Stimulated activated memory B cell treated with anti-CD40 and anti-IgM and Interleukin-4, amounts not matched to agents 10 μg/mL and 1 μg/mL and 100 μg/mL, for 72 hours (primary cell): ENCODE results near the gene TFB1M.

Experiments used
- ATAC-seq: fragments of 150-1000 bp; cut with Tn5 transposase; 2 replicates; pipeline ENCODE4 v1.10.0; 2021
- H3K27ac Mint-ChIP-seq: one replicate; pipeline ENCODE4 v1.8.0; 2022; ENCODE audit warnings: mild to moderate bottlenecking, mixed read lengths
- H3K27me3 Mint-ChIP-seq: one replicate; pipeline ENCODE4 v1.8.0; 2022; ENCODE audit warnings: mixed read lengths
- H3K36me3 Mint-ChIP-seq: one replicate; pipeline ENCODE4 v1.8.0; 2022; ENCODE audit warnings: mixed read lengths
- H3K4me1 Mint-ChIP-seq: one replicate; pipeline ENCODE4 v1.8.0; 2022; ENCODE audit warnings: mixed read lengths
- H3K4me3 Mint-ChIP-seq: one replicate; pipeline ENCODE4 v1.8.0; 2022; ENCODE audit warnings: mild to moderate bottlenecking, moderate library complexity, mixed read lengths
- H3K9me3 Mint-ChIP-seq: one replicate; pipeline ENCODE4 v1.8.0; 2022; ENCODE audit warnings: mixed read lengths

Gene TFB1M

GRCh38 chr6:155252581-155252980 is 61.7 kb downstream of the TFB1M start:
- no peak overlapping the region for H3K4me3 Mint-ChIP-seq
- no peaks in the 10 kb centered on the region for H3K9me3 Mint-ChIP-seq
- no peak overlapping the region for H3K27ac Mint-ChIP-seq
- ATAC-seq = no peak
- no peaks in the 10 kb centered on the region for H3K27me3 Mint-ChIP-seq
- peaks cover 41% of the 10 kb centered on the region for H3K36me3 Mint-ChIP-seq
- H3K4me1 Mint-ChIP-seq = peaks cover 12% of the 10 kb centered on the region

GRCh38 chr6:155250701-155251381 is 63.4 kb downstream of the TFB1M start:
- ATAC-seq = no peak
- peaks cover 12% of the 10 kb centered on the region for H3K4me1 Mint-ChIP-seq
- H3K27ac Mint-ChIP-seq = no peak overlapping the region
- no peaks in the 10 kb centered on the region for H3K27me3 Mint-ChIP-seq
- H3K9me3 Mint-ChIP-seq = no peaks in the 10 kb centered on the region
- H3K36me3 Mint-ChIP-seq = peaks cover 36% of the 10 kb centered on the region
- no peak overlapping the region for H3K4me3 Mint-ChIP-seq

- H3K36me3 Mint-ChIP-seq = peaks cover 19% of the 10 kb centered on the region
- H3K9me3 Mint-ChIP-seq = no peaks in the 10 kb centered on the region
- H3K4me1 Mint-ChIP-seq = peaks cover 12% of the 10 kb centered on the region
- peak; percentile 72 for ATAC-seq
- H3K27ac Mint-ChIP-seq = peak overlapping the region; percentile 52
- no peaks in the 10 kb centered on the region for H3K27me3 Mint-ChIP-seq
- no peak overlapping the region for H3K4me3 Mint-ChIP-seq
Observed at GRCh38 chr6:155248008-155249001, 66.0 kb downstream of the TFB1M start.

- no peak overlapping the region for H3K27ac Mint-ChIP-seq
- H3K9me3 Mint-ChIP-seq = no peaks in the 10 kb centered on the region
- H3K4me3 Mint-ChIP-seq = no peak overlapping the region
- no peak for ATAC-seq
- H3K4me1 Mint-ChIP-seq = peaks cover 12% of the 10 kb centered on the region
- no peaks in the 10 kb centered on the region for H3K27me3 Mint-ChIP-seq
- peaks cover 15% of the 10 kb centered on the region for H3K36me3 Mint-ChIP-seq
Observed at GRCh38 chr6:155247618-155248007, 66.7 kb downstream of the TFB1M start.

GRCh38 chr6:155246825-155247224 is 67.5 kb downstream of the TFB1M start:
- peaks cover 14% of the 10 kb centered on the region for H3K36me3 Mint-ChIP-seq
- no peak overlapping the region for H3K27ac Mint-ChIP-seq
- H3K9me3 Mint-ChIP-seq = no peaks in the 10 kb centered on the region
- H3K27me3 Mint-ChIP-seq = no peaks in the 10 kb centered on the region
- no peak overlapping the region for H3K4me3 Mint-ChIP-seq
- H3K4me1 Mint-ChIP-seq = peaks cover 12% of the 10 kb centered on the region
- no peak for ATAC-seq

- no peaks in the 10 kb centered on the region for H3K9me3 Mint-ChIP-seq
- H3K36me3 Mint-ChIP-seq = peaks cover 14% of the 10 kb centered on the region
- no peak overlapping the region for H3K27ac Mint-ChIP-seq
- H3K27me3 Mint-ChIP-seq = no peaks in the 10 kb centered on the region
- peaks cover 12% of the 10 kb centered on the region for H3K4me1 Mint-ChIP-seq
- no peak overlapping the region for H3K4me3 Mint-ChIP-seq
- ATAC-seq = no peak
Observed at GRCh38 chr6:155245831-155246230, 68.5 kb downstream of the TFB1M start.

- H3K4me3 Mint-ChIP-seq = no peak overlapping the region
- no peaks in the 10 kb centered on the region for H3K9me3 Mint-ChIP-seq
- no peak for ATAC-seq
- no peaks in the 10 kb centered on the region for H3K27me3 Mint-ChIP-seq
- H3K36me3 Mint-ChIP-seq = peaks cover 19% of the 10 kb centered on the region
- H3K27ac Mint-ChIP-seq = no peak overlapping the region
- peaks cover 12% of the 10 kb centered on the region for H3K4me1 Mint-ChIP-seq
Observed at GRCh38 chr6:155245193-155245592, 69.1 kb downstream of the TFB1M start.

GRCh38 chr6:155244434-155244833 is 69.8 kb downstream of the TFB1M start:
- Mint-ChIP-seq H3K4me1 (peaks cover 12% of the 10 kb centered on the region), H3K4me3 (no peak overlapping the region), H3K27me3 (no peaks in the 10 kb centered on the region), H3K9me3 (no peaks in the 10 kb centered on the region), H3K27ac (no peak overlapping the region), H3K36me3 (peaks cover 19% of the 10 kb centered on the region)
- ATAC-seq = no peak

GRCh38 chr6:155241966-155242365 is 72.3 kb downstream of the TFB1M start:
- Mint-ChIP-seq H3K27ac (no peak overlapping the region), H3K4me3 (no peak overlapping the region), H3K27me3 (no peaks in the 10 kb centered on the region), H3K36me3 (peaks cover 13% of the 10 kb centered on the region), H3K4me1 (no peaks in the 10 kb centered on the region), H3K9me3 (no peaks in the 10 kb centered on the region)
- no peak for ATAC-seq

- Mint-ChIP-seq H3K4me1 (no peaks in the 10 kb centered on the region), H3K9me3 (no peaks in the 10 kb centered on the region), H3K27me3 (no peaks in the 10 kb centered on the region), H3K27ac (no peak overlapping the region), H3K4me3 (no peak overlapping the region), H3K36me3 (peaks cover 13% of the 10 kb centered on the region)
- no peak for ATAC-seq
Observed at GRCh38 chr6:155240905-155241600, 73.2 kb downstream of the TFB1M start.

GRCh38 chr6:155237613-155238012 is 76.7 kb downstream of the TFB1M start:
- Mint-ChIP-seq H3K4me1 (no peaks in the 10 kb centered on the region), H3K4me3 (no peak overlapping the region), H3K36me3 (peaks cover 13% of the 10 kb centered on the region), H3K27me3 (no peaks in the 10 kb centered on the region), H3K27ac (no peak overlapping the region), H3K9me3 (no peaks in the 10 kb centered on the region)
- no peak for ATAC-seq

GRCh38 chr6:155235087-155235486 is 79.2 kb downstream of the TFB1M start:
- no peak for ATAC-seq
- Mint-ChIP-seq H3K27me3 (no peaks in the 10 kb centered on the region), H3K27ac (no peak overlapping the region), H3K4me3 (no peak overlapping the region), H3K9me3 (peaks cover 1% of the 10 kb centered on the region), H3K4me1 (no peaks in the 10 kb centered on the region), H3K36me3 (peaks cover 10% of the 10 kb centered on the region)

GRCh38 chr6:155234687-155235086 is 79.6 kb downstream of the TFB1M start:
- Mint-ChIP-seq H3K9me3 (peaks cover 2% of the 10 kb centered on the region), H3K4me3 (no peak overlapping the region), H3K36me3 (peaks cover 14% of the 10 kb centered on the region), H3K4me1 (no peaks in the 10 kb centered on the region), H3K27me3 (no peaks in the 10 kb centered on the region), H3K27ac (no peak overlapping the region)
- no peak for ATAC-seq

GRCh38 chr6:155234167-155234566 is 80.1 kb downstream of the TFB1M start:
- H3K9me3 Mint-ChIP-seq = peaks cover 2% of the 10 kb centered on the region
- H3K4me1 Mint-ChIP-seq = no peaks in the 10 kb centered on the region

GRCh38 chr6:155232848-155233247 is 81.4 kb downstream of the TFB1M start:
- H3K9me3 Mint-ChIP-seq = peaks cover 2% of the 10 kb centered on the region
- peaks cover 11% of the 10 kb centered on the region for H3K36me3 Mint-ChIP-seq
- H3K4me1 Mint-ChIP-seq = no peaks in the 10 kb centered on the region
- ATAC-seq = no peak
- no peak overlapping the region for H3K27ac Mint-ChIP-seq
- no peaks in the 10 kb centered on the region for H3K27me3 Mint-ChIP-seq
- no peak overlapping the region for H3K4me3 Mint-ChIP-seq

More at GRCh38 chr6:155234167-155234566, 80.1 kb downstream of the TFB1M start:
- H3K36me3 Mint-ChIP-seq = peaks cover 18% of the 10 kb centered on the region
- no peak overlapping the region for H3K4me3 Mint-ChIP-seq
- no peaks in the 10 kb centered on the region for H3K27me3 Mint-ChIP-seq
- no peak overlapping the region for H3K27ac Mint-ChIP-seq
- no peak for ATAC-seq
